ENCODE measurements around the gene M1AP. TPM values are rescaled to one million over a fixed set of nuclear protein-coding genes. Genes with fewer than 3 reads are reported as not detected.
A peak's percentile ranks its signal among the peaks of the same experiment; 100 is the strongest.

M1AP gene
- total RNA-seq, 2 experiments from 2014 or later, result not detected

- CTCF ChIA-PET, result interaction anchor here (0.7 to 4.2 kb wide), 5 partner anchors 9 to 53 kb away, joined by 3 to 21 read pairs (median 4); partner anchors contain the start of gene LBX2
- Mint-ChIP-seq H3K4me1 (peaks cover 45% of the 10 kb centered on the region), H3K4me3 (peak overlapping the region; percentile 46), H3K9me3 (ENCODE audit: low read depth) (no peaks in the 10 kb centered on the region), H3K27me3 (peaks cover 62% of the 10 kb centered on the region), H3K36me3 (peaks cover 5% of the 10 kb centered on the region), H3K27ac (no peak overlapping the region)
- ATAC-seq, result no peak
- no peak for DNase-seq
These were observed 135.2 kb downstream of the M1AP start for GRCh38 chr2:74512744-74513604.

DNA sequence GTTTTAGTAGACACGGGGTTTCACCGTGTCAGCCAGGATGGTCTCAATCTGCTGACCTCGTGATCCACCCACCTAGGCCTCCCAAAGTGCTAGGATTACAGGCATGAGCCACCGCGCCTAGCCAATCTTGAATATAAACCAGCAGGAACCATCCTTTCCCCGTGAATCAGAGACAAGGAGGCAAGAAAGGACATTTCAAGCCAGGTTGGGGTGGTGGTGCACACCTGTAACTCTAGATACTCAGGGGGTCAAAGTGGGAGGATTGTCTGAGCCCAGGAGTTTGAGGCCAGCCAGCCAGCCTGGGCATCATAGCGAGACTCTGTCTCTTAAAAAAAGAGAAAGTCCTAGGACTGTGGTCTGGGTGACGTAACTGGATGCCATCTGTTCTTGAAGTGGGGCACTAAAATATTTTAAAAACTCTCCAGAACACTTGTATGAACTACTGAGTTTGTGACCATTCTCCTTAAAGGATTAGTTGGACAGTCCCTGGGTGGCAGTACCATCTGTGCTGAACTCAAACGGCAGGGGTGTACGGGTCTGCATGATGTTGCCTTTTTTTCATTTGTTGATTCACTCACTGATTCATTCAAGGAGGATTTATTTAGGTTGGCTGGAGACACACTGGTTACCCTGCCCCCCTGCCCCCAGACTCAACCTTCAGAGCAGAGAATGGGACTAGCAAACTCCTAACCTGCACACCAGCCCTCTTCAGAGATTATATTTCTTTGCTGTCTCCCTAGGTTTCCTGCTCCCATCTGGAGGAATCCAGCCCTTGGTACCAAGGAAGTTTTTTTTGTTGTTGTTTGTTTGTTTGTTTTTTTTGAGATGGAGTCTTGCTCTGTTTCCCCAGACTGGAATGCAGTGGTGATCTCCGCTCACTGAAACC is 136.8 kb downstream of the M1AP start:
- no peak for DNase-seq
- CTCF ChIA-PET, result interaction anchor here (4.2 kb wide), 1 partner anchor 7 kb away, joined by 21 read pairs; no protein-coding TSS in a partner anchor
- H3K27ac Mint-ChIP-seq, result no peak overlapping the region
- peaks cover 45% of the 10 kb centered on the region for H3K27me3 Mint-ChIP-seq
- no peak overlapping the region for H3K4me3 Mint-ChIP-seq
- H3K9me3 Mint-ChIP-seq (ENCODE audit: low read depth), result no peaks in the 10 kb centered on the region
- peaks cover 48% of the 10 kb centered on the region for H3K4me1 Mint-ChIP-seq
- no peak for ATAC-seq
- H3K36me3 Mint-ChIP-seq, result peaks cover 3% of the 10 kb centered on the region

GRCh38 chr2:74510272-74510671 is 137.9 kb downstream of the M1AP start:
- peaks cover 36% of the 10 kb centered on the region for H3K27me3 Mint-ChIP-seq
- no peak overlapping the region for H3K4me3 Mint-ChIP-seq
- CTCF ChIA-PET, result interaction anchor here (0.6 to 2.3 kb wide), 5 partner anchors 10 to 37 kb away, joined by 3 to 6 read pairs (median 4); partner anchors contain the start of genes CCDC142, LBX2, MRPL53 and TTC31
- ATAC-seq, result no peak
- DNase-seq, result no peak
- H3K36me3 Mint-ChIP-seq, result peaks cover 3% of the 10 kb centered on the region
- peaks cover 46% of the 10 kb centered on the region for H3K4me1 Mint-ChIP-seq
- H3K27ac Mint-ChIP-seq, result no peak overlapping the region
- no peaks in the 10 kb centered on the region for H3K9me3 Mint-ChIP-seq (ENCODE audit: low read depth)

DNA sequence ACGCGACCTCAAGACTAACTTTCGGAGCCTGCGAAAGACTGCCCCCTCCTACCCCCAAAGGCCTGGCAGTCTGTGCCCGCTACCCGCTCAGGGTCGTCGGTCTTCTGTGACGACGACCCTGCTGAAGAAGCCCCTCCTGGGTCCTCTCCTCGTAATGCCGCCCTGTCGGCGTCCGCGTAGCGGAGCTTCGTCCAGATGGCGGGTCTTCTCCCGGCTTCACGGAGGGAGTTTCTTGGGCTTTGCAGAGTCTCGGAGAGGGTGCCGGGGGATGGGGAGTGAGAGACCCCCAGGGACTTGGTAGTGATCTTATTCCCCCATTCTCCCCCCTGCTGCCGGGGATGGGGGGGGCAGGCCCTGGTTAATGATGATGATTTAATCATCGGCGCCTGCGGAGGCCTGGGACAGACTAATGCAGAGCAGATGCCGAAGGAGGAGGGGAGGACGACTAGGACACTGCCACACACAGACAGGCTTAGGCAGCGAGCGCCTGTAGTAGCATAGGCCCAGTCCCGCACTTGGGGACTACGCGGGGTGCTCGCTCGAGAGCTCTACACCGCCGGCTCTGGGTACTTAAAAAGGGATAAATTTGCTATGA is 140.1 kb downstream of the M1AP start:
- H3K9me3 Mint-ChIP-seq (ENCODE audit: low read depth), result no peaks in the 10 kb centered on the region
- DNase-seq, result no peak
- H3K36me3 Mint-ChIP-seq, result peaks cover 10% of the 10 kb centered on the region
- no peak for ATAC-seq
- CTCF ChIA-PET, result interaction anchor here (1.2 to 2.5 kb wide), 8 partner anchors 15 to 79 kb away, joined by 3 to 14 read pairs (median 5); partner anchors contain the start of genes CCDC142, INO80B, MRPL53 and TTC31
- peaks cover 54% of the 10 kb centered on the region for H3K4me1 Mint-ChIP-seq
- peak overlapping the region; percentile 90 for H3K4me3 Mint-ChIP-seq
- peaks cover 26% of the 10 kb centered on the region for H3K27me3 Mint-ChIP-seq
- H3K27ac Mint-ChIP-seq, result peak overlapping the region; percentile 99

Other genes with a start within 250 kb of the M1AP start
- 1 to 10 TPM in 1 of 2 experiments, under 1 TPM in 1; 0.93 to 1.8 TPM for gene C2orf81, start 226.7 kb downstream of the M1AP start, total RNA-seq
- 10 to 100 TPM; 82.7 to 84.0 TPM for gene WDR54, start 226.6 kb downstream of the M1AP start, total RNA-seq
- gene RTKN, start 206.4 kb downstream of the M1AP start, total RNA-seq, result 1 to 10 TPM in 1 of 2 experiments, under 1 TPM in 1; 0.50 to 1.9 TPM
- gene INO80B, start 193.2 kb downstream of the M1AP start, total RNA-seq, result 10 to 100 TPM; 31.1 to 39.5 TPM
- gene WBP1, start 189.9 kb downstream of the M1AP start, total RNA-seq, result 10 to 100 TPM; 40.5 to 46.8 TPM
- 10 to 100 TPM; 60.4 to 78.2 TPM for gene MOGS, start 182.9 kb downstream of the M1AP start, total RNA-seq
- 100 to 1,000 TPM in 1 of 2 experiments, 10 to 100 TPM in 1; 93.9 to 111 TPM for gene MRPL53, start 175.7 kb downstream of the M1AP start, total RNA-seq
- gene CCDC142, start 165.3 kb downstream of the M1AP start, total RNA-seq, result 10 to 100 TPM; 26.5 to 29.5 TPM
- gene TTC31, start 165.2 kb downstream of the M1AP start, total RNA-seq, result 10 to 100 TPM; 39.4 to 48.8 TPM
- 1 to 10 TPM; 1.3 to 2.4 TPM for gene LBX2, start 148.7 kb downstream of the M1AP start, total RNA-seq
- 10 to 100 TPM; 15.5 to 34.0 TPM for gene PCGF1, start 140.6 kb downstream of the M1AP start, total RNA-seq
- gene TLX2, start 133.9 kb downstream of the M1AP start, total RNA-seq, result 1 to 10 TPM in 1 of 2 experiments, under 1 TPM in 1; 0.82 to 1.3 TPM
- under 1 TPM; 0.38 to 0.94 TPM for gene DQX1, start 122.1 kb downstream of the M1AP start, total RNA-seq
- 100 to 1,000 TPM; 140 to 158 TPM for gene AUP1, start 118.6 kb downstream of the M1AP start, total RNA-seq
- gene HTRA2, start 118.4 kb downstream of the M1AP start, total RNA-seq, result 10 to 100 TPM; 52.2 to 87.2 TPM
- gene LOXL3, start 94.4 kb downstream of the M1AP start, total RNA-seq, result 1 to 10 TPM in 1 of 2 experiments, under 1 TPM in 1; 0.76 to 1.8 TPM
- 10 to 100 TPM; 47.1 to 52.1 TPM for gene DOK1, start 93.6 kb downstream of the M1AP start, total RNA-seq
- gene SEMA4F, start 5.9 kb upstream of the M1AP start, total RNA-seq, result 1 to 10 TPM; 4.1 to 6.8 TPM
- 10 to 100 TPM; 32.2 to 45.8 TPM for gene HK2, start 185.8 kb upstream of the M1AP start, total RNA-seq